LNCaP clone FGC (cell line): ENCODE measurements around the gene IQGAP2.
"Not testable (repeated sequence)": the region's sequence is repeated elsewhere in the genome, so short reads cannot be mapped to it uniquely, and the experiment has no call there.

Experiments used
- DNase-seq: peaks from one replicate; pipeline ENCODE4 v3.0.0-alpha.2; 2011; ENCODE audit warnings: low read depth
- H3K4me3 ChIP-seq: 2 replicates; pipeline ENCODE4 v1.5.1; 2011; ENCODE audit warnings: mild to moderate bottlenecking, low read depth, low read length, control low read depth
- CTCF ChIP-seq: IDR thresholded peaks from 2 replicates; pipeline ENCODE4 v1.5.1; 2012; ENCODE audit warnings: mild to moderate bottlenecking; ENCODE audit not compliant: control insufficient read depth, insufficient read depth; ENCODE audit errors: extremely low read depth

Gene IQGAP2

GRCh38 chr5:76547891-76548524 is 144.9 kb downstream of the IQGAP2 start:
- TF ChIP-seq CTCF: no peak
- H3K4me3 ChIP-seq: peak overlapping the region; percentile 33
- no peak for DNase-seq

- peak; percentile 52 for DNase-seq
- H3K4me3 ChIP-seq: no peak overlapping the region
- no peak for TF ChIP-seq CTCF
Observed at GRCh38 chr5:76548525-76549229, 145.6 kb downstream of the IQGAP2 start.

- not testable (repeated sequence) for DNase-seq, H3K4me3 ChIP-seq
Observed at GRCh38 chr5:76550881-76551280, 147.8 kb downstream of the IQGAP2 start.

GRCh38 chr5:76552546-76552945 is 149.5 kb downstream of the IQGAP2 start:
- DNase-seq: no peak
- H3K4me3 ChIP-seq: no peak overlapping the region
- no peak for TF ChIP-seq CTCF

- DNase-seq: no peak
- TF ChIP-seq CTCF: no peak
Observed at GRCh38 chr5:76553251-76553650, 150.2 kb downstream of the IQGAP2 start.

GRCh38 chr5:76555114-76555513 is 152.0 kb downstream of the IQGAP2 start:
- TF ChIP-seq CTCF: no peak
- DNase-seq: no peak

More at GRCh38 chr5:76553251-76553650, 150.2 kb downstream of the IQGAP2 start:
- H3K4me3 ChIP-seq: no peak overlapping the region

GRCh38 chr5:76555717-76556116 is 152.6 kb downstream of the IQGAP2 start:
- TF ChIP-seq CTCF: no peak
- DNase-seq: no peak
- H3K4me3 ChIP-seq: no peak overlapping the region

More at GRCh38 chr5:76555114-76555513, 152.0 kb downstream of the IQGAP2 start:
- H3K4me3 ChIP-seq: no peak overlapping the region
